OCI-LY3 (cell line): ENCODE measurements around the gene LTBP1.
"Not testable (repeated sequence)": the region's sequence is repeated elsewhere in the genome, so short reads cannot be mapped to it uniquely, and the experiment has no call there.

ENCODE experiments used
- H2AFZ ChIP-seq: fragments of 200-600, 300-600 bp; shearing (Covaris generic); 2 replicates; pipeline ENCODE4 v1.6.0; 2014; ENCODE audit warnings: antibody characterized with exemption, low read depth, low read length
- H3K27ac ChIP-seq: fragments of 200-600, 300-600 bp; sonication (generic); 2 replicates; pipeline ENCODE4 v1.5.1; 2014; ENCODE audit warnings: mild to moderate bottlenecking, low read length, moderate library complexity, mixed read lengths
- H3K27me3 ChIP-seq: fragments of 200-600, 300-600 bp; sonication (generic); 2 replicates; pipeline ENCODE4 v1.6.1; 2014; ENCODE audit warnings: low read depth, low read length, mixed read lengths
- H3K36me3 ChIP-seq: fragments of 200-600, 300-600 bp; sonication (generic); replicated peaks from 2 replicates; pipeline ENCODE3; 2014; ENCODE audit warnings: low read depth, low read length, mixed read lengths
- H3K4me1 ChIP-seq: fragments of 300-600, 200-600 bp; sonication (generic); 2 replicates; pipeline ENCODE4 v1.6.1; 2014; ENCODE audit warnings: low read length, mixed read lengths
- H3K4me2 ChIP-seq: fragments of 200-600, 300-600 bp; sonication (generic); 2 replicates; pipeline ENCODE4 v1.6.1; 2014; ENCODE audit warnings: low read length, mixed read lengths
- H3K4me3 ChIP-seq: fragments of 300-600, 200-600 bp; sonication (generic); 2 replicates; pipeline ENCODE4 v1.5.1; 2014; ENCODE audit warnings: antibody characterized with exemption, mild to moderate bottlenecking, low read length, moderate library complexity
- H3K79me2 ChIP-seq: fragments of 300-600, 200-600 bp; shearing (Covaris generic); 2 replicates; pipeline ENCODE4 v1.6.1; 2014; ENCODE audit warnings: mild to moderate bottlenecking, low read length, mixed read lengths
- H3K9ac ChIP-seq: fragments of 300-600, 200-600 bp; shearing (Covaris generic); 2 replicates; pipeline ENCODE4 v1.6.0; 2014; ENCODE audit warnings: mild to moderate bottlenecking, low read length, moderate library complexity
- H3K9me3 ChIP-seq: fragments of 200-600, 300-600 bp; shearing (Covaris generic); 2 replicates; pipeline ENCODE4 v1.6.1; 2014; ENCODE audit warnings: low read length, mixed read lengths; ENCODE audit not compliant: insufficient read depth
- H4K20me1 ChIP-seq: fragments of 200-600, 300-600 bp; sonication (generic); 2 replicates; pipeline ENCODE4 v1.6.1; 2016; ENCODE audit warnings: low read length, mixed read lengths; ENCODE audit not compliant: insufficient read depth
- EZH2phosphoT487 ChIP-seq: fragments of 200-600 bp; shearing (Covaris generic); IDR thresholded peaks from 2 replicates; pipeline ENCODE4 v1.6.1; 2018; ENCODE audit warnings: antibody characterized with exemption, mixed run types, low read depth
- TF ChIP-seq, protein P1 (sequence below): fragments of 200-600, 300-600 bp; sonication (generic); IDR thresholded peaks from 2 replicates; pipeline ENCODE4 v1.5.1; 2014; ENCODE audit warnings: antibody characterized with exemption, low read length, low read depth

LTBP1 gene

DNA sequence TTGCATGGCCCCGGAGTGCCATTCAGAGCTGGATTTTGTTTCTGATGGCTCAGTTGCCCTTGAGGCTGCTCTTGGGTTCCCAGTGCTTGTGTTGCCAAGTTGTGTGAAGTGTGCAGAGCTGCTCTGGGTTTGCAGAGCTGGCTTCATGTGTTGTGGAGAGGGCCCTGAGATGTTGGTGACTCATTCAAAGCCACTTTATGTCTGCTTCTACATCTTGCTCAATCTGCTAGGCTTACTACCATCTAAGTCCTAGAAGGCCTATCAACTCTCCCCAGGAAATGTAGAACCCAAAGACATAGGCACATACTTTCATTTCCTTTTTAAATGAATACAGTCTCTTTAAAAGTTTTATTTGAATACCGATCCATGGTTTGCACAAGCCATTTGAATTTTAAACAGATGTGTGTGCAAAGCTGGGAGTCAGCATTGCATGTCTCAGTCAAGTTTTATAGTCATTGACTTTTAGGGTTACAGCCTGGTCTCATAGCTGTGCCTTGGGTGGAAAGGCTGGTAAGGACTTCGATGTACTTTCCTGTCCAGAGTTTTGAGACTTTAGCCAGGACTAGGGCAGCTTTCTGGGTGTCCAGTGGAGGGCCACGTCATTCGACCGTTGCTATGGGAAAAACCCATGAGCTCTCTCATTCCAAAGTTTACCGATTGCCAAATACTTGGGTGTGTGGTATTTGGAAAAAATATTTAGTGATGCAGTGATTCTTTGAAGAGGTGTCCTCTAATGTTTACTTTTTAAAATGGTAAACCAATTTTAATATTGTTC, 105.0 kb downstream of the LTBP1 start:
- H3K4me2 ChIP-seq = no peak overlapping the region
- H3K4me3 ChIP-seq = no peak overlapping the region
- H3K36me3 ChIP-seq = no peaks in the 10 kb centered on the region
- H3K9me3 ChIP-seq = no peaks in the 10 kb centered on the region
- no peak overlapping the region for H3K27ac ChIP-seq
- H3K4me1 ChIP-seq = peaks cover 5% of the 10 kb centered on the region; the same call in 1 of the 2 replicates
- no peaks in the 10 kb centered on the region for H3K79me2 ChIP-seq
- no peaks in the 10 kb centered on the region for H3K27me3 ChIP-seq
- no peaks in the 10 kb centered on the region for H4K20me1 ChIP-seq
- no peak overlapping the region for H2AFZ ChIP-seq
- no peak overlapping the region for H3K9ac ChIP-seq
- TF ChIP-seq EZH2phosphoT487 = no peak
- TF ChIP-seq, protein P1, sequence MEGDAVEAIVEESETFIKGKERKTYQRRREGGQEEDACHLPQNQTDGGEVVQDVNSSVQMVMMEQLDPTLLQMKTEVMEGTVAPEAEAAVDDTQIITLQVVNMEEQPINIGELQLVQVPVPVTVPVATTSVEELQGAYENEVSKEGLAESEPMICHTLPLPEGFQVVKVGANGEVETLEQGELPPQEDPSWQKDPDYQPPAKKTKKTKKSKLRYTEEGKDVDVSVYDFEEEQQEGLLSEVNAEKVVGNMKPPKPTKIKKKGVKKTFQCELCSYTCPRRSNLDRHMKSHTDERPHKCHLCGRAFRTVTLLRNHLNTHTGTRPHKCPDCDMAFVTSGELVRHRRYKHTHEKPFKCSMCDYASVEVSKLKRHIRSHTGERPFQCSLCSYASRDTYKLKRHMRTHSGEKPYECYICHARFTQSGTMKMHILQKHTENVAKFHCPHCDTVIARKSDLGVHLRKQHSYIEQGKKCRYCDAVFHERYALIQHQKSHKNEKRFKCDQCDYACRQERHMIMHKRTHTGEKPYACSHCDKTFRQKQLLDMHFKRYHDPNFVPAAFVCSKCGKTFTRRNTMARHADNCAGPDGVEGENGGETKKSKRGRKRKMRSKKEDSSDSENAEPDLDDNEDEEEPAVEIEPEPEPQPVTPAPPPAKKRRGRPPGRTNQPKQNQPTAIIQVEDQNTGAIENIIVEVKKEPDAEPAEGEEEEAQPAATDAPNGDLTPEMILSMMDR = no peak

DNA sequence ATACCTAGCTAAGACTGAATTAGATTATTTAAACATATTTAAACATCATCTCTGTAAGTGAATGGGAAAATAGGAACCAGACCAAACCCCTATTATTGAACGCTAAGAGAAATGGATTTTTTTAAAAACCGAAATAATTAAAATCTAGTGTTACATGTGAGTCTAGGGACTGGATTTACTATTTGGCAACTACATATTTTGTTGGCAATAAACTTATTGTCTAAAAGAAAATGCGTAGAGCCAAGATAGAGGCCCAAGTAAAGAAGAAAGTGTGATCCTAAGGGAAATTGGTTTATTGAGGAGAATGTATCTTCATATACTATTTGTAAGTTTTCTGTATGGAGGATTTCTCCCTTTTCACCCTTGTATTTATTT, 105.6 kb downstream of the LTBP1 start:
- Histone ChIP-seq H4K20me1 (no peaks in the 10 kb centered on the region), H3K4me1 (peaks cover 5% of the 10 kb centered on the region; the same call in 1 of the 2 replicates), H3K27me3 (no peaks in the 10 kb centered on the region), H3K36me3 (no peaks in the 10 kb centered on the region), H3K9me3 (no peaks in the 10 kb centered on the region), H3K9ac (no peak overlapping the region), H3K4me2 (no peak overlapping the region), H3K4me3 (no peak overlapping the region), H3K27ac (no peak overlapping the region), H2AFZ (no peak overlapping the region), H3K79me2 (no peaks in the 10 kb centered on the region)
- TF ChIP-seq, protein P1 = no peak
- TF ChIP-seq EZH2phosphoT487 = no peak

DNA sequence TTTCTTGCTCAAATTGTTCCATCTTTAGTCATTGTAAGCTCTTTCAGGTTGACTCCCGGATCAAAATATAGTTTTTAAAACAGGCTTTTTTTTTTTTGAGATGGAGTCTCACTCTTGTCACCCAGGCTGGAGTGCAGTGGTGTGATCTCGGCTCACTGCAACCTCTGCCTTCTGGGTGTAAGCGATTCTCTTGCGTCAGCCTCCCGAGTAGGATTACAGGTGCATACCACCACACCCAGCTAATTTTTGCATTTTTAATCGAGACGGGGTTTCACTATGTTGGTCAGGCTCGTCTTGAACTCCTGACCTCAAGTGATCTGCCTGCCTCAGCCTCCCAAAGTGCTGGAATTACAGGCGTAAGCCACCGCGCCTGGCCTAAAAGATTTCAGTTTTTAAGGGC, 106.0 kb downstream of the LTBP1 start:
- not testable (repeated sequence) for H3K9ac ChIP-seq, H3K4me2 ChIP-seq, H3K27ac ChIP-seq, H3K9me3 ChIP-seq, H3K4me1 ChIP-seq, H3K36me3 ChIP-seq, H3K4me3 ChIP-seq, H2AFZ ChIP-seq, H4K20me1 ChIP-seq, H3K27me3 ChIP-seq, H3K79me2 ChIP-seq

DNA sequence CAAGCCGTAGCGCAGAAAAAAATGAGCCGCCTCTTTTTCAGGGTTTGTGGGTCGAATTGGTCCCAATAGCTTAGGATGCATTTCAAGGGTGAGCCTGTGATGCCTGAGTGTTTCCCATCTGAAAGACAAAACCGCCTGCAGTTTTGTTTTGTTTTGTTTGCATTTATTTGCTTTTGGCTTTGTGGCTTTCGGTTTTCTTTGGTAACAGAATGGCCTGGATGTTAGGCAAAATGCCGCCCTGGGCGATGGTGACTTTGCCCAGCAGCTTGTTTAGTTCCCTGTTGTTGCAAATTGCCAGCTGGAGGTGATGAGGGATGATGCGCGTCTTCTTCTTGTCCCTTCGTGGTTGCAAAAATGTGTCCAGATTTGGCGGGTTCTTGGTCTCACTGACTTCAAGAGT, 109.4 kb downstream of the LTBP1 start:
- Histone ChIP-seq H3K79me2 (no peaks in the 10 kb centered on the region), H3K4me2 (no peak overlapping the region), H2AFZ (no peak overlapping the region), H3K9me3 (no peaks in the 10 kb centered on the region), H3K4me3 (no peak overlapping the region), H3K36me3 (no peaks in the 10 kb centered on the region), H4K20me1 (no peaks in the 10 kb centered on the region), H3K27me3 (no peaks in the 10 kb centered on the region), H3K9ac (no peak overlapping the region), H3K4me1 (peaks cover 5% of the 10 kb centered on the region; the same call in 1 of the 2 replicates), H3K27ac (no peak overlapping the region)
- TF ChIP-seq EZH2phosphoT487 = no peak
- TF ChIP-seq, protein P1 = no peak

DNA sequence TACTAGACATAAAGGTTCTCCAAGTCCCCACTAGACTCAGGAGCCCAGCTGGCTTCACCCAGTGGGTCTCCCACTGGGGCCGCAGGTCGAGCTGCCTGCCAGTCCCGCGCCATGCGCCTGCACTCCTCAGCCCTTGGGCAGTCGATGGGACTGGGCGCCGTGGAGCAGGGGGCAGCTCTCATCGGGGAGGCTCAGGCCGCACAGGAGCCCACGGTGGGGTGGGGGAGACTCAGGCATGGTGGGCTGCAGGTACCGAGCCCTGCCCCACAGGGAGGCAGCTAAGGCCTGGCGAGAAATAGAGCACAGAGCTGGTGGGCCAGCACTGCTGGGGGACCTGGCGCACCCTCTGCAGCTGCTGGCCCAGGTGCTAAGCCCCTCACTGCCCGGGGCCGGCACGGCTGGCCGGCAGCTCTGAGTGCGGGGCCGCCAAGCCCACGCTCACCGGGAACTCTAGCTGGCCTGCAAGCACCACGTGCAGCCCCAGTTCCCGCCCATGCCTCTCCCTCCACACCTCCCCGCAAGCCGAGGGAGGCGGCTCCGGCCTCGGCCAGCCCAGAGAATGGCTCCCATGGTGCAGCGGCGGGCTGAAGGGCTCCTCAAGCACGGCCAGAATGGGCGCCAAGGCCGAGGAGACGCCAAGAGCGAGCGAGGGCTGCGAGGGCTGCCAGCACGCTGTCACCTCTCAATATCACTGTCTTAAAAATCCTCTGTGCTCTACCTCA, 110.7 kb downstream of the LTBP1 start:
- H3K27ac ChIP-seq, H3K4me3 ChIP-seq, H2AFZ ChIP-seq, H3K4me1 ChIP-seq, H3K27me3 ChIP-seq, H3K79me2 ChIP-seq, H3K4me2 ChIP-seq, H3K9ac ChIP-seq, H3K9me3 ChIP-seq, H3K36me3 ChIP-seq, H4K20me1 ChIP-seq: not testable (repeated sequence)
